Activated CD8-positive, alpha-beta memory T cell treated with anti-CD3 and anti-CD28 coated beads, Interleukin-2, amount 50 U/mL, for 48 hours (primary cell): ENCODE data around the gene NTF4.
"Not testable (repeated sequence)": the region's sequence is repeated elsewhere in the genome, so short reads cannot be mapped to it uniquely, and the experiment has no call there.

Source experiments
- DNase-seq: peaks from one replicate; pipeline ENCODE4 v3.0.0-alpha.2; 2020

NTF4 gene

GRCh38 chr19:49086296-49086695 lies 21.7 kb upstream of the NTF4 start:
- peak; percentile 49 for DNase-seq

GRCh38 chr19:49085868-49086232 lies 21.2 kb upstream of the NTF4 start:
- DNase-seq: no peak

GRCh38 chr19:49085020-49085867 lies 20.6 kb upstream of the NTF4 start, which contains the start of gene SNRNP70:
Gene SNRNP70 (plus strand): TSS chr19:49085451. CDS start chr19:49086415, 964 bp downstream.
- peak; percentile 99 for DNase-seq

- no peak for DNase-seq
These were observed 19.8 kb upstream of the NTF4 start for GRCh38 chr19:49084206-49085019.

- DNase-seq: no peak
These were observed 16.7 kb upstream of the NTF4 start for GRCh38 chr19:49081273-49081672.

GRCh38 chr19:49080392-49080791 lies 15.8 kb upstream of the NTF4 start:
- no peak for DNase-seq

GRCh38 chr19:49074869-49075268 lies 10.3 kb upstream of the NTF4 start:
- DNase-seq: not testable (repeated sequence)

- DNase-seq: no peak
These were observed 9.1 kb upstream of the NTF4 start for GRCh38 chr19:49073514-49074378.

GRCh38 chr19:49071860-49072547 lies 7.4 kb upstream of the NTF4 start:
- DNase-seq: no peak

- no peak for DNase-seq
These were observed 5.8 kb upstream of the NTF4 start for GRCh38 chr19:49070416-49070815.

- no peak for DNase-seq
These were observed 4.4 kb upstream of the NTF4 start for GRCh38 chr19:49069026-49069425.

- no peak for DNase-seq
These were observed 2.9 kb upstream of the NTF4 start for GRCh38 chr19:49067554-49067953.

GRCh38 chr19:49065905-49066512 lies 1.4 kb upstream of the NTF4 start:
- DNase-seq: no peak

GRCh38 chr19:49064029-49064629 lies 489 bp downstream of the NTF4 start:
- no peak for DNase-seq

- no peak for DNase-seq
These were observed 3.2 kb downstream of the NTF4 start for GRCh38 chr19:49061445-49061844.

- DNase-seq: no peak
These were observed 3.6 kb downstream of the NTF4 start for GRCh38 chr19:49061000-49061399.

GRCh38 chr19:49059053-49059452 lies 5.6 kb downstream of the NTF4 start:
- DNase-seq: no peak

GRCh38 chr19:49058562-49058961 lies 6.1 kb downstream of the NTF4 start:
- no peak for DNase-seq

- DNase-seq: no peak
These were observed 6.9 kb downstream of the NTF4 start, which contains the start of gene CGB7 for GRCh38 chr19:49057636-49058234. Gene CGB7 (minus strand): TSS chr19:49057749. CDS start chr19:49055375, 2,374 bp downstream.

- not testable (repeated sequence) for DNase-seq
These were observed 7.6 kb downstream of the NTF4 start for GRCh38 chr19:49056902-49057596.
